Aorta (tissue), 5 donors: ENCODE measurements around the gene MSRB2. TPM values are rescaled to one million over a fixed set of nuclear protein-coding genes. Genes with fewer than 3 reads are reported as not detected.

Experiments used
- ATAC-seq: fragments of 200-7000 bp; cut with Tn5 transposase; one replicate; pipeline ENCODE4 v1.9.1; 2022; ENCODE audit warnings: moderate library complexity; ENCODE audit not compliant: low FRiP score
- DNase-seq, 2 donors: peaks; one replicate each; pipeline ENCODE4 v3.0.0-alpha.2; 2020
- H3K27ac ChIP-seq, 2 donors: one replicate each; pipeline ENCODE4 v1.5.1; 2013; ENCODE audit warnings: low read length in 2 of 2, mild to moderate bottlenecking in 2 of 2, moderate library complexity in 2 of 2, control low read depth in 1 of 2, inconsistent platforms in 1 of 2, low read depth in 1 of 2
- H3K27me3 ChIP-seq, 2 donors: one replicate each; pipeline ENCODE4 v1.6.1; 2013; ENCODE audit warnings: control low read depth in 1 of 2, low read length in 1 of 2, mild to moderate bottlenecking in 1 of 2, moderate library complexity in 1 of 2; ENCODE audit not compliant: insufficient read depth in 2 of 2, control insufficient read depth in 1 of 2
- H3K36me3 ChIP-seq, 2 donors: one replicate each; pipeline ENCODE4 v1.6.1; 2013; ENCODE audit warnings: control low read depth in 1 of 2, low read length in 1 of 2, mild to moderate bottlenecking in 1 of 2; ENCODE audit not compliant: insufficient read depth in 2 of 2, control insufficient read depth in 1 of 2
- H3K4me1 ChIP-seq, 2 donors: one replicate each; pipeline ENCODE4 v1.6.1; 2013; ENCODE audit warnings: low read length in 2 of 2, control low read depth in 1 of 2, mild to moderate bottlenecking in 1 of 2, moderate library complexity in 1 of 2; ENCODE audit not compliant: insufficient read depth in 2 of 2, control insufficient read depth in 1 of 2
- H3K4me3 ChIP-seq, 2 donors: one replicate each; pipeline ENCODE4 v1.5.1; 2013; ENCODE audit warnings: low read length in 2 of 2, control low read depth in 1 of 2, mild to moderate bottlenecking in 1 of 2
- H3K9me3 ChIP-seq: one replicate; pipeline ENCODE4 v1.6.1; 2013; ENCODE audit warnings: mild to moderate bottlenecking, low read length; ENCODE audit not compliant: control insufficient read depth
- WGBS, 2 donors: extraction: QIAGEN DNeasy Blood & Tissue Kit; methylation state at CpG; one replicate each; pipeline ENCODE4 v1.1.7; 2013; 5-methylcytosine and 5-hydroxymethylcytosine counted together
- intact Hi-C, 2 donors: fragments of 100-400 bp; cut with DNase I; formaldehyde crosslinking; loops; one replicate each; pipeline versions ENCODE4 v1.14.2 to v1.15.0; 2022
- polyA plus RNA-seq, 2 donors: library from polyadenylated mRNA; stranded (reverse); fragments of 200-250 nt; gene quantifications; one replicate each; pipeline ENCODE4 v1.2.3, GENCODE V29; 2013
- total RNA-seq, 2 donors: library from RNA; stranded (reverse); fragmentation: NEBNext Ultra II Directional; extraction: Animal tissue kit (Norgen Biotek cat#: 25700); gene quantifications; one replicate each; pipeline ENCODE4 v1.2.1, GENCODE V29; 2021
- donor health status: healthy with polysubstance abuse.
- donor health status: Bipolar disorder and iron deficiency.
- donor health status: DM: no; HTN: no; CAD: no.
- donor health status: DM: no; HTN: no; CAD: no.
- donor health status: DM: yes; HTN: yes; CAD: no.

The MSRB2 gene
- total and polyA plus RNA-seq, 4 donors = 27.0 to 34.7 (median 32.5) TPM

- H3K4me1 ChIP-seq = peaks cover 0 to 3% of the 10 kb centered on the region in 2 donors
- H3K4me3 ChIP-seq = no peak overlapping the region
- peaks cover 1% of the 10 kb centered on the region for H3K9me3 ChIP-seq
- ATAC-seq = no peak
- H3K27me3 ChIP-seq = no peaks in the 10 kb centered on the region
- WGBS, 2 donors = 97 to 100% methylated on average over 2 of the region's 2 CpGs
- H3K27ac ChIP-seq = no peak overlapping the region
- DNase-seq = no peak
- intact Hi-C loops = no loop called here
- H3K36me3 ChIP-seq = no peaks in the 10 kb centered on the region
Measured at GRCh38 chr10:23078114-23078513, 17.3 kb upstream of the MSRB2 start.

GRCh38 chr10:23079700-23080099 lies 15.7 kb upstream of the MSRB2 start:
- Histone ChIP-seq H3K9me3 (peaks cover 1% of the 10 kb centered on the region), H3K27ac (no peak overlapping the region), H3K36me3 (no peaks in the 10 kb centered on the region), H3K27me3 (no peaks in the 10 kb centered on the region), H3K4me1 (peaks cover 0 to 3% of the 10 kb centered on the region in 2 donors), H3K4me3 (no peak overlapping the region)
- no peak for ATAC-seq
- DNase-seq = no peak
- 68 to 71% methylated on average over 4 of the region's 4 CpGs for WGBS, 2 donors
- intact Hi-C loops = no loop called here

- Histone ChIP-seq H3K27me3 (no peaks in the 10 kb centered on the region), H3K4me1 (peaks cover 0 to 3% of the 10 kb centered on the region in 2 donors), H3K27ac (no peak overlapping the region), H3K4me3 (no peak overlapping the region), H3K36me3 (no peaks in the 10 kb centered on the region), H3K9me3 (peaks cover 1% of the 10 kb centered on the region)
- 70 to 73% methylated on average over 7 of the region's 7 CpGs for WGBS, 2 donors
- ATAC-seq (no peak), DNase-seq (no peak)
- intact Hi-C loops = no loop called here
Measured at GRCh38 chr10:23080262-23080661, 15.1 kb upstream of the MSRB2 start.

GRCh38 chr10:23081221-23081750 lies 14.1 kb upstream of the MSRB2 start:
- Histone ChIP-seq H3K27me3 (no peaks in the 10 kb centered on the region), H3K27ac (no peak overlapping the region), H3K4me3 (no peak overlapping the region), H3K9me3 (peaks cover 1% of the 10 kb centered on the region), H3K4me1 (peaks cover 0 to 3% of the 10 kb centered on the region in 2 donors), H3K36me3 (no peaks in the 10 kb centered on the region)
- WGBS, 2 donors = 4% methylated on average over 7 of the region's 7 CpGs
- ATAC-seq (no peak), DNase-seq (no peak)
- intact Hi-C loops = no loop called here

GRCh38 chr10:23081891-23082290 lies 13.5 kb upstream of the MSRB2 start:
- DNase-seq = no peak
- no peak for ATAC-seq
- 95% methylated on average over 4 of the region's 4 CpGs for WGBS, 2 donors
- intact Hi-C loops = no loop called here
- Histone ChIP-seq H3K36me3 (no peaks in the 10 kb centered on the region), H3K9me3 (peaks cover 1% of the 10 kb centered on the region), H3K4me3 (no peak overlapping the region), H3K27me3 (no peaks in the 10 kb centered on the region), H3K4me1 (peaks cover 0 to 3% of the 10 kb centered on the region in 2 donors), H3K27ac (no peak overlapping the region)

GRCh38 chr10:23088609-23089008 lies 6.8 kb upstream of the MSRB2 start:
- H3K4me1 ChIP-seq = no peaks in the 10 kb centered on the region
- no peaks in the 10 kb centered on the region for H3K36me3 ChIP-seq
- ATAC-seq = no peak
- no peak overlapping the region for H3K27ac ChIP-seq
- H3K4me3 ChIP-seq = no peak overlapping the region
- no peaks in the 10 kb centered on the region for H3K27me3 ChIP-seq
- intact Hi-C loops = no loop called here
- no peaks in the 10 kb centered on the region for H3K9me3 ChIP-seq
- no peak for DNase-seq

- 15 to 16% methylated on average over 8 of the region's 8 CpGs for WGBS, 2 donors
- no peaks in the 10 kb centered on the region for H3K9me3 ChIP-seq
Measured at GRCh38 chr10:23094786-23095403, 484 bp upstream of the MSRB2 start.

GRCh38 chr10:23095966-23096801 lies 805 bp downstream of the MSRB2 start:
- H3K36me3 ChIP-seq = no peaks in the 10 kb centered on the region
- intact Hi-C loops = loop anchor here (1.0 to 10.0 kb wide), 4 partner anchors 31 to 1093 kb away; partner anchors contain the start of genes SPAG6 (in 2 of the 2) and DNAJC1 (in 1 of the 2)
- peak overlapping the region; percentile 58 to 89 for H3K27ac ChIP-seq
- H3K27me3 ChIP-seq = no peaks in the 10 kb centered on the region
- 4 to 9% methylated on average over 21 of the region's 21 CpGs for WGBS, 2 donors
- no peaks in the 10 kb centered on the region for H3K4me1 ChIP-seq
- H3K4me3 ChIP-seq = peak overlapping the region; percentile 62 to 85
- DNase-seq (peak; percentile 73 to 84), ATAC-seq (peak; percentile 64)
- H3K9me3 ChIP-seq = no peaks in the 10 kb centered on the region

More at GRCh38 chr10:23094786-23095403, 484 bp upstream of the MSRB2 start:
- H3K27me3 ChIP-seq = no peaks in the 10 kb centered on the region
- peak overlapping the region in 1 of 2 donors; percentile 47 for H3K27ac ChIP-seq
- peak overlapping the region; percentile 30 to 46 for H3K4me3 ChIP-seq
- H3K36me3 ChIP-seq = no peaks in the 10 kb centered on the region
- DNase-seq = no peak
- intact Hi-C loops = loop anchor here (1.0 to 10.0 kb wide), 4 partner anchors 30 to 1092 kb away; partner anchors contain the start of genes SPAG6 (in 2 of the 2) and DNAJC1 (in 1 of the 2)
- H3K4me1 ChIP-seq = no peaks in the 10 kb centered on the region
- peak; percentile 4 for ATAC-seq
